HepG2 (cell line): Measurements from ENCODE around the gene RHOT2. TPM values are rescaled to one million over a fixed set of nuclear protein-coding genes. Genes with fewer than 3 reads are reported as not detected.

Experiments
- CBX2 ChIP-seq, 2 experiments: fragments of 200-600 bp in 1 of 2; sonication (generic); formaldehyde crosslinking in 1 of 2; IDR thresholded peaks; 2 replicates each; pipeline versions ENCODE4 v1.7.0 to v1.8.1; 2018 to 2022; ENCODE audit warnings: low read depth in 2 of 2, low read length in 1 of 2, mild to moderate bottlenecking in 1 of 2, missing genetic modification reagents in 1 of 2
- GABPB1 ChIP-seq: IDR thresholded peaks from 2 replicates; pipeline ENCODE4 v1.6.1; 2016; ENCODE audit warnings: mild to moderate bottlenecking, missing genetic modification reagents, moderate library complexity, missing compliant biosample characterization
- IKZF1 ChIP-seq: fragments of 450-650 bp; IDR thresholded peaks from 2 replicates; pipeline ENCODE4 v1.7.1; 2016
- KLF16 ChIP-seq, 2 experiments: sonication (generic) in 1 of 2; formaldehyde crosslinking in 1 of 2; IDR thresholded peaks; 2 replicates each; pipeline versions ENCODE4 v1.6.1 to v1.8.0; 2016 to 2023; ENCODE audit warnings: missing genetic modification reagents in 2 of 2, missing compliant biosample characterization in 1 of 2
- MAF1 ChIP-seq: sonication (generic); formaldehyde crosslinking; IDR thresholded peaks from 2 replicates; pipeline ENCODE4 v1.5.0; 2020; ENCODE audit warnings: missing genetic modification reagents, borderline replicate concordance
- SP1 ChIP-seq, 2 experiments: fragments of 450-650 bp in 1 of 2; sonication (generic) in 1 of 2; formaldehyde crosslinking in 1 of 2; IDR thresholded peaks; 2 replicates each; pipeline versions ENCODE4 v1.4.0 to v1.6.1; 2016 to 2020; ENCODE audit warnings: missing genetic modification reagents in 1 of 2
- SP5 ChIP-seq: IDR thresholded peaks from 2 replicates; pipeline ENCODE4 v1.6.1; 2016; ENCODE audit warnings: low read depth, borderline replicate concordance
- ZFP62 ChIP-seq: sonication (generic); formaldehyde crosslinking; IDR thresholded peaks from 2 replicates; pipeline ENCODE4 v1.4.0; 2020; ENCODE audit warnings: missing genetic modification reagents
- ZNF615 ChIP-seq: sonication (generic); formaldehyde crosslinking; IDR thresholded peaks from 2 replicates; pipeline ENCODE4 v1.5.0; 2020; ENCODE audit warnings: mild to moderate bottlenecking, missing genetic modification reagents, borderline replicate concordance
- ZNF891 ChIP-seq: sonication (generic); formaldehyde crosslinking; IDR thresholded peaks from 2 replicates; pipeline ENCODE4 v1.5.0; 2020; ENCODE audit warnings: mild to moderate bottlenecking, missing genetic modification reagents
- polyA plus RNA-seq, 8 experiments: library from polyadenylated mRNA; depleted of rRNA in 3 of 8; stranded (reverse) in 7 of 8; unstranded in 1 of 8; fragments of >200 nt; fragmentation: Illumina TruSeq in 4 of 8; extraction: Trizol in 4 of 8; gene quantifications; 2 replicates each; pipeline versions ENCODE4 v1.2.1 to v1.2.3, GENCODE V29; 2011 to 2016; ENCODE audit warnings: low read depth in 4 of 8, missing spikeins in 1 of 8, mixed read lengths in 1 of 8; ENCODE audit not compliant: insufficient read depth in 1 of 8
- total RNA-seq, 5 experiments: library from RNA; depleted of rRNA; stranded (reverse); fragments of >200 nt; fragmentation: Illumina TruSeq; extraction: Trizol; gene quantifications; 2 replicates each; pipeline ENCODE4 v1.2.3, GENCODE V29; 2016; ENCODE audit warnings: low read depth in 1 of 5
- TF ChIP-seq, protein P1 (sequence below): sonication (generic); formaldehyde crosslinking; conservative IDR thresholded peaks from 2 replicates; pipeline ENCODE4 v1.8.0; 2022; ENCODE audit warnings: missing genetic modification reagents
- TF ChIP-seq, protein P2 (sequence below), 2 experiments: fragments of 450-650 bp in 1 of 2; sonication (generic) in 1 of 2; formaldehyde crosslinking in 1 of 2; IDR thresholded peaks; 2 replicates each; pipeline versions ENCODE4 v1.6.1 to v1.8.0; 2016 to 2022; ENCODE audit warnings: antibody characterized with exemption in 1 of 2, mild to moderate bottlenecking in 1 of 2, missing genetic modification reagents in 1 of 2
- TF ChIP-seq, protein P3 (sequence below): sonication (generic); formaldehyde crosslinking; IDR thresholded peaks from 2 replicates; pipeline ENCODE4 v1.5.0; 2020; ENCODE audit warnings: mild to moderate bottlenecking, missing genetic modification reagents, borderline replicate concordance

Gene RHOT2
- total and polyA plus RNA-seq, 2 of the 13 experiments (the other 11 are each of a cell fraction or from before 2014, with no cell fraction given): 63.6 to 76.9 TPM

DNA sequence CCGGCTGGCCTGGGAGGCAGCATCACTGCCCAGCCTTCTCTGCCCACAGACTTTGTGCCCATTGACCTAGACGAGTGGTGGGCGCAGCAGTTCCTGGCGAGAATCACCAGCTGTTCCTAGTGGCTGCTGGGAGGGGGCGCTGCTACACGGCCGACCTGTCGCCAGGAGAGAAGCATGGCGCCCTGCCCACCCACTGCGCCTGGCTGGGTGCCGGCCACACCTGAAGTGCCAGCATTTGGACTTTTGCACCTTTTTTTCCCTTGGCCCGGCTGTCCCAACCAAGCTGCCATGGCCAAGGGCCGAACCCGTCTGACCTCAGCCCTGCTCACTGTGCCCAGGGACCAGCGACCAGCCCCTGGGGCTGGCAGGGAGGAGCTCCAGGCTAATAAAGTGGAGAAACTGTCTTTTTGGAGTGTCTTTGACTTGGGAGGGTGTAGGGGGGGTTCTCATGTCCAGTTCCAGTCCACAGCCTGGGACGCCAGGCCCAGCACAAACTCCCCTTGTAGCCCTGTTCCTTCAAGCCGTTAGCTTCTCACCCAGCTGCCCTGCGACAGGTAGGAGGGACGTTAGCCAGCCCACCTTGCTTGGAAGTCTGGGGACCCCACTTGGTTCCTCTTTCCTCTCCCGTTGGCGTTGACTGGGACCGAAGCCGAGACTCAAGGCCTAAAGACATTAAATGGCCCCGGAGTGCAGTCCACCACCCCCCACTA, 19.7 kb upstream of the RHOT2 start (continued):
- TF ChIP-seq, protein P1, sequence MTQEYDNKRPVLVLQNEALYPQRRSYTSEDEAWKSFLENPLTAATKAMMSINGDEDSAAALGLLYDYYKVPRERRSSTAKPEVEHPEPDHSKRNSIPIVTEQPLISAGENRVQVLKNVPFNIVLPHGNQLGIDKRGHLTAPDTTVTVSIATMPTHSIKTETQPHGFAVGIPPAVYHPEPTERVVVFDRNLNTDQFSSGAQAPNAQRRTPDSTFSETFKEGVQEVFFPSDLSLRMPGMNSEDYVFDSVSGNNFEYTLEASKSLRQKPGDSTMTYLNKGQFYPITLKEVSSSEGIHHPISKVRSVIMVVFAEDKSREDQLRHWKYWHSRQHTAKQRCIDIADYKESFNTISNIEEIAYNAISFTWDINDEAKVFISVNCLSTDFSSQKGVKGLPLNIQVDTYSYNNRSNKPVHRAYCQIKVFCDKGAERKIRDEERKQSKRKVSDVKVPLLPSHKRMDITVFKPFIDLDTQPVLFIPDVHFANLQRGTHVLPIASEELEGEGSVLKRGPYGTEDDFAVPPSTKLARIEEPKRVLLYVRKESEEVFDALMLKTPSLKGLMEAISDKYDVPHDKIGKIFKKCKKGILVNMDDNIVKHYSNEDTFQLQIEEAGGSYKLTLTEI (CRISPR knock-in tag): no peak
- TF ChIP-seq MAF1 (CRISPR knock-in tag): no peak
- no peak for TF ChIP-seq CBX2 (IDR thresholded peaks at IDR 0.05; ENCODE audit: low read depth, low read length)
- TF ChIP-seq CBX2 (CRISPR knock-in tag; IDR thresholded peaks at IDR 0.05; ENCODE audit: low read depth): no peak
- peak; percentile 61 for TF ChIP-seq GABPB1
- TF ChIP-seq, protein P2, sequence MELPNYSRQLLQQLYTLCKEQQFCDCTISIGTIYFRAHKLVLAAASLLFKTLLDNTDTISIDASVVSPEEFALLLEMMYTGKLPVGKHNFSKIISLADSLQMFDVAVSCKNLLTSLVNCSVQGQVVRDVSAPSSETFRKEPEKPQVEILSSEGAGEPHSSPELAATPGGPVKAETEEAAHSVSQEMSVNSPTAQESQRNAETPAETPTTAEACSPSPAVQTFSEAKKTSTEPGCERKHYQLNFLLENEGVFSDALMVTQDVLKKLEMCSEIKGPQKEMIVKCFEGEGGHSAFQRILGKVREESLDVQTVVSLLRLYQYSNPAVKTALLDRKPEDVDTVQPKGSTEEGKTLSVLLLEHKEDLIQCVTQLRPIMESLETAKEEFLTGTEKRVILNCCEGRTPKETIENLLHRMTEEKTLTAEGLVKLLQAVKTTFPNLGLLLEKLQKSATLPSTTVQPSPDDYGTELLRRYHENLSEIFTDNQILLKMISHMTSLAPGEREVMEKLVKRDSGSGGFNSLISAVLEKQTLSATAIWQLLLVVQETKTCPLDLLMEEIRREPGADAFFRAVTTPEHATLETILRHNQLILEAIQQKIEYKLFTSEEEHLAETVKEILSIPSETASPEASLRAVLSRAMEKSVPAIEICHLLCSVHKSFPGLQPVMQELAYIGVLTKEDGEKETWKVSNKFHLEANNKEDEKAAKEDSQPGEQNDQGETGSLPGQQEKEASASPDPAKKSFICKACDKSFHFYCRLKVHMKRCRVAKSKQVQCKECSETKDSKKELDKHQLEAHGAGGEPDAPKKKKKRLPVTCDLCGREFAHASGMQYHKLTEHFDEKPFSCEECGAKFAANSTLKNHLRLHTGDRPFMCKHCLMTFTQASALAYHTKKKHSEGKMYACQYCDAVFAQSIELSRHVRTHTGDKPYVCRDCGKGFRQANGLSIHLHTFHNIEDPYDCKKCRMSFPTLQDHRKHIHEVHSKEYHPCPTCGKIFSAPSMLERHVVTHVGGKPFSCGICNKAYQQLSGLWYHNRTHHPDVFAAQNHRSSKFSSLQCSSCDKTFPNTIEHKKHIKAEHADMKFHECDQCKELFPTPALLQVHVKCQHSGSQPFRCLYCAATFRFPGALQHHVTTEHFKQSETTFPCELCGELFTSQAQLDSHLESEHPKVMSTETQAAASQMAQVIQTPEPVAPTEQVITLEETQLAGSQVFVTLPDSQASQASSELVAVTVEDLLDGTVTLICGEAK (IDR thresholded peaks at IDR 0.05): no peak
- TF ChIP-seq, protein P2 (CRISPR knock-in tag; IDR thresholded peaks at IDR 0.05): no peak
- TF ChIP-seq IKZF1: no peak
- TF ChIP-seq ZNF615 (CRISPR knock-in tag): no peak
- TF ChIP-seq ZNF891 (CRISPR knock-in tag): no peak
- TF ChIP-seq SP1 (IDR thresholded peaks at IDR 0.05): no peak
- TF ChIP-seq SP1 (CRISPR knock-in tag; IDR thresholded peaks at IDR 0.05): peak; percentile 39; the same call in 1 of the 2 replicates
- no peak; a peak in 1 of 4 replicates for TF ChIP-seq KLF16 (CRISPR knock-in tag; IDR thresholded peaks at IDR 0.05)
- peak; percentile 38; the same call in 1 of the 2 replicates for TF ChIP-seq SP5
- TF ChIP-seq, protein P3, sequence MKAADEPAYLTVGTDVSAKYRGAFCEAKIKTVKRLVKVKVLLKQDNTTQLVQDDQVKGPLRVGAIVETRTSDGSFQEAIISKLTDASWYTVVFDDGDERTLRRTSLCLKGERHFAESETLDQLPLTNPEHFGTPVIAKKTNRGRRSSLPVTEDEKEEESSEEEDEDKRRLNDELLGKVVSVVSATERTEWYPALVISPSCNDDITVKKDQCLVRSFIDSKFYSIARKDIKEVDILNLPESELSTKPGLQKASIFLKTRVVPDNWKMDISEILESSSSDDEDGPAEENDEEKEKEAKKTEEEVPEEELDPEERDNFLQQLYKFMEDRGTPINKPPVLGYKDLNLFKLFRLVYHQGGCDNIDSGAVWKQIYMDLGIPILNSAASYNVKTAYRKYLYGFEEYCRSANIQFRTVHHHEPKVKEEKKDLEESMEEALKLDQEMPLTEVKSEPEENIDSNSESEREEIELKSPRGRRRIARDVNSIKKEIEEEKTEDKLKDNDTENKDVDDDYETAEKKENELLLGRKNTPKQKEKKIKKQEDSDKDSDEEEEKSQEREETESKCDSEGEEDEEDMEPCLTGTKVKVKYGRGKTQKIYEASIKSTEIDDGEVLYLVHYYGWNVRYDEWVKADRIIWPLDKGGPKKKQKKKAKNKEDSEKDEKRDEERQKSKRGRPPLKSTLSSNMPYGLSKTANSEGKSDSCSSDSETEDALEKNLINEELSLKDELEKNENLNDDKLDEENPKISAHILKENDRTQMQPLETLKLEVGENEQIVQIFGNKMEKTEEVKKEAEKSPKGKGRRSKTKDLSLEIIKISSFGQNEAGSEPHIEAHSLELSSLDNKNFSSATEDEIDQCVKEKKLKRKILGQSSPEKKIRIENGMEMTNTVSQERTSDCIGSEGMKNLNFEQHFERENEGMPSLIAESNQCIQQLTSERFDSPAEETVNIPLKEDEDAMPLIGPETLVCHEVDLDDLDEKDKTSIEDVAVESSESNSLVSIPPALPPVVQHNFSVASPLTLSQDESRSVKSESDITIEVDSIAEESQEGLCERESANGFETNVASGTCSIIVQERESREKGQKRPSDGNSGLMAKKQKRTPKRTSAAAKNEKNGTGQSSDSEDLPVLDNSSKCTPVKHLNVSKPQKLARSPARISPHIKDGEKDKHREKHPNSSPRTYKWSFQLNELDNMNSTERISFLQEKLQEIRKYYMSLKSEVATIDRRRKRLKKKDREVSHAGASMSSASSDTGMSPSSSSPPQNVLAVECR (CRISPR knock-in tag): no peak
- no peak for TF ChIP-seq ZFP62 (CRISPR knock-in tag)
